Measurements from ENCODE around the gene CMSS1.

The CMSS1 gene

GRCh38 chr3:99810403-99810802, 7.3 kb upstream of the CMSS1 start:
- Histone ChIP-seq H3K4me3 (ENCODE audit: low read depth in 1 of 2, low read length in 2 of 2) (no peak overlapping the region), H3K27ac (ENCODE audit: low read depth, low read length) (no peak overlapping the region), H3K27me3 (ENCODE audit: control insufficient read depth in 1 of 2, insufficient read depth in 2 of 2, low read length in 2 of 2) (no peaks in the 10 kb centered on the region), H3K36me3 (ENCODE audit: control insufficient read depth in 1 of 2, insufficient read depth in 2 of 2, low read length in 2 of 2) (no peaks in the 10 kb centered on the region), H3K9me3 (ENCODE audit: control insufficient read depth in 1 of 2, low read length in 2 of 2) (peaks cover 2 to 4% of the 10 kb centered on the region in 2 donors), H3K9ac (ENCODE audit: low read depth in 1 of 2, low read length in 2 of 2) (no peak overlapping the region), H3K4me1 (ENCODE audit: control insufficient read depth in 1 of 2, insufficient read depth in 2 of 2, low read length in 2 of 2) (no peaks in the 10 kb centered on the region)

GRCh38 chr3:99817047-99817436, 620 bp upstream of the CMSS1 start:
- Histone ChIP-seq H3K27ac (ENCODE audit: low read depth, low read length) (no peak overlapping the region), H3K36me3 (ENCODE audit: control insufficient read depth in 1 of 2, insufficient read depth in 2 of 2, low read length in 2 of 2) (no peaks in the 10 kb centered on the region), H3K9me3 (ENCODE audit: control insufficient read depth in 1 of 2, low read length in 2 of 2) (no peaks in the 10 kb centered on the region), H3K4me1 (ENCODE audit: control insufficient read depth in 1 of 2, insufficient read depth in 2 of 2, low read length in 2 of 2) (peaks cover 13 to 16% of the 10 kb centered on the region in 2 donors), H3K4me3 (ENCODE audit: low read depth in 1 of 2, low read length in 2 of 2) (peak overlapping the region; percentile 80 to 99), H3K27me3 (ENCODE audit: control insufficient read depth in 1 of 2, insufficient read depth in 2 of 2, low read length in 2 of 2) (no peaks in the 10 kb centered on the region), H3K9ac (ENCODE audit: low read depth in 1 of 2, low read length in 2 of 2) (peak overlapping the region; percentile 70 to 91)

GRCh38 chr3:99818818-99819217, 1.2 kb downstream of the CMSS1 start:
- Histone ChIP-seq H3K27me3 (ENCODE audit: control insufficient read depth in 1 of 2, insufficient read depth in 2 of 2, low read length in 2 of 2) (no peaks in the 10 kb centered on the region), H3K9ac (ENCODE audit: low read depth in 1 of 2, low read length in 2 of 2) (no peak overlapping the region), H3K9me3 (ENCODE audit: control insufficient read depth in 1 of 2, low read length in 2 of 2) (no peaks in the 10 kb centered on the region), H3K27ac (ENCODE audit: low read depth, low read length) (no peak overlapping the region), H3K4me3 (ENCODE audit: low read depth in 1 of 2, low read length in 2 of 2) (no peak overlapping the region), H3K4me1 (ENCODE audit: control insufficient read depth in 1 of 2, insufficient read depth in 2 of 2, low read length in 2 of 2) (peaks cover 13 to 16% of the 10 kb centered on the region in 2 donors), H3K36me3 (ENCODE audit: control insufficient read depth in 1 of 2, insufficient read depth in 2 of 2, low read length in 2 of 2) (no peaks in the 10 kb centered on the region)

- Histone ChIP-seq H3K4me1 (ENCODE audit: control insufficient read depth in 1 of 2, insufficient read depth in 2 of 2, low read length in 2 of 2) (peaks cover 0 to under 1% of the 10 kb centered on the region in 2 donors), H3K9me3 (ENCODE audit: control insufficient read depth in 1 of 2, low read length in 2 of 2) (no peaks in the 10 kb centered on the region), H3K27me3 (ENCODE audit: control insufficient read depth in 1 of 2, insufficient read depth in 2 of 2, low read length in 2 of 2) (no peaks in the 10 kb centered on the region), H3K36me3 (ENCODE audit: control insufficient read depth in 1 of 2, insufficient read depth in 2 of 2, low read length in 2 of 2) (no peaks in the 10 kb centered on the region), H3K27ac (ENCODE audit: low read depth, low read length) (no peak overlapping the region), H3K9ac (ENCODE audit: low read depth in 1 of 2, low read length in 2 of 2) (no peak overlapping the region), H3K4me3 (ENCODE audit: low read depth in 1 of 2, low read length in 2 of 2) (no peak overlapping the region)
Observed at GRCh38 chr3:99823723-99824711, 6.4 kb downstream of the CMSS1 start.

GRCh38 chr3:99825004-99825640, 7.5 kb downstream of the CMSS1 start:
- H3K27ac ChIP-seq (ENCODE audit: low read depth, low read length), result no peak overlapping the region
- no peak overlapping the region for H3K4me3 ChIP-seq (ENCODE audit: low read depth in 1 of 2, low read length in 2 of 2)
- no peaks in the 10 kb centered on the region for H3K36me3 ChIP-seq (ENCODE audit: control insufficient read depth in 1 of 2, insufficient read depth in 2 of 2, low read length in 2 of 2)
- H3K27me3 ChIP-seq (ENCODE audit: control insufficient read depth in 1 of 2, insufficient read depth in 2 of 2, low read length in 2 of 2), result no peaks in the 10 kb centered on the region
- H3K9ac ChIP-seq (ENCODE audit: low read depth in 1 of 2, low read length in 2 of 2), result no peak overlapping the region
- H3K4me1 ChIP-seq (ENCODE audit: control insufficient read depth in 1 of 2, insufficient read depth in 2 of 2, low read length in 2 of 2), result no peaks in the 10 kb centered on the region
- H3K9me3 ChIP-seq (ENCODE audit: control insufficient read depth in 1 of 2, low read length in 2 of 2), result no peaks in the 10 kb centered on the region

GRCh38 chr3:99829844-99830243, 12.2 kb downstream of the CMSS1 start:
- no peak overlapping the region for H3K9ac ChIP-seq (ENCODE audit: low read depth in 1 of 2, low read length in 2 of 2)
- H3K4me3 ChIP-seq (ENCODE audit: low read depth in 1 of 2, low read length in 2 of 2), result no peak overlapping the region
- no peaks in the 10 kb centered on the region for H3K9me3 ChIP-seq (ENCODE audit: control insufficient read depth in 1 of 2, low read length in 2 of 2)
- no peaks in the 10 kb centered on the region for H3K36me3 ChIP-seq (ENCODE audit: control insufficient read depth in 1 of 2, insufficient read depth in 2 of 2, low read length in 2 of 2)
- no peak overlapping the region for H3K27ac ChIP-seq (ENCODE audit: low read depth, low read length)
- H3K4me1 ChIP-seq (ENCODE audit: control insufficient read depth in 1 of 2, insufficient read depth in 2 of 2, low read length in 2 of 2), result no peaks in the 10 kb centered on the region
- H3K27me3 ChIP-seq (ENCODE audit: control insufficient read depth in 1 of 2, insufficient read depth in 2 of 2, low read length in 2 of 2), result no peaks in the 10 kb centered on the region

- H3K27ac ChIP-seq (ENCODE audit: low read depth, low read length), result no peak overlapping the region
- no peak overlapping the region for H3K4me3 ChIP-seq (ENCODE audit: low read depth in 1 of 2, low read length in 2 of 2)
- H3K4me1 ChIP-seq (ENCODE audit: control insufficient read depth in 1 of 2, insufficient read depth in 2 of 2, low read length in 2 of 2), result peaks cover 6 to 12% of the 10 kb centered on the region in 2 donors
- no peaks in the 10 kb centered on the region for H3K36me3 ChIP-seq (ENCODE audit: control insufficient read depth in 1 of 2, insufficient read depth in 2 of 2, low read length in 2 of 2)
- H3K9ac ChIP-seq (ENCODE audit: low read depth in 1 of 2, low read length in 2 of 2), result no peak overlapping the region
- no peaks in the 10 kb centered on the region for H3K9me3 ChIP-seq (ENCODE audit: control insufficient read depth in 1 of 2, low read length in 2 of 2)
- no peaks in the 10 kb centered on the region for H3K27me3 ChIP-seq (ENCODE audit: control insufficient read depth in 1 of 2, insufficient read depth in 2 of 2, low read length in 2 of 2)
Observed at GRCh38 chr3:99833617-99834205, 16.0 kb downstream of the CMSS1 start.

GRCh38 chr3:99834211-99834957, 16.7 kb downstream of the CMSS1 start:
- no peaks in the 10 kb centered on the region for H3K27me3 ChIP-seq (ENCODE audit: control insufficient read depth in 1 of 2, insufficient read depth in 2 of 2, low read length in 2 of 2)
- no peak overlapping the region for H3K9ac ChIP-seq (ENCODE audit: low read depth in 1 of 2, low read length in 2 of 2)
- no peaks in the 10 kb centered on the region for H3K9me3 ChIP-seq (ENCODE audit: control insufficient read depth in 1 of 2, low read length in 2 of 2)
- H3K4me3 ChIP-seq (ENCODE audit: low read depth in 1 of 2, low read length in 2 of 2), result no peak overlapping the region
- H3K4me1 ChIP-seq (ENCODE audit: control insufficient read depth in 1 of 2, insufficient read depth in 2 of 2, low read length in 2 of 2), result peaks cover 6 to 12% of the 10 kb centered on the region in 2 donors
- no peaks in the 10 kb centered on the region for H3K36me3 ChIP-seq (ENCODE audit: control insufficient read depth in 1 of 2, insufficient read depth in 2 of 2, low read length in 2 of 2)
- H3K27ac ChIP-seq (ENCODE audit: low read depth, low read length), result no peak overlapping the region

- Histone ChIP-seq H3K9me3 (ENCODE audit: control insufficient read depth in 1 of 2, low read length in 2 of 2) (no peaks in the 10 kb centered on the region), H3K4me1 (ENCODE audit: control insufficient read depth in 1 of 2, insufficient read depth in 2 of 2, low read length in 2 of 2) (peaks cover 6 to 12% of the 10 kb centered on the region in 2 donors), H3K27me3 (ENCODE audit: control insufficient read depth in 1 of 2, insufficient read depth in 2 of 2, low read length in 2 of 2) (no peaks in the 10 kb centered on the region), H3K4me3 (ENCODE audit: low read depth in 1 of 2, low read length in 2 of 2) (no peak overlapping the region), H3K36me3 (ENCODE audit: control insufficient read depth in 1 of 2, insufficient read depth in 2 of 2, low read length in 2 of 2) (no peaks in the 10 kb centered on the region), H3K9ac (ENCODE audit: low read depth in 1 of 2, low read length in 2 of 2) (no peak overlapping the region), H3K27ac (ENCODE audit: low read depth, low read length) (no peak overlapping the region)
Observed at GRCh38 chr3:99836681-99837080, 19.0 kb downstream of the CMSS1 start.
